KMS-11 (cell line): Measurements from ENCODE around the gene SINHCAF.

ENCODE experiments used
- H2AFZ ChIP-seq: fragments of 200-600 bp; sonication (generic); 2 replicates; pipeline ENCODE4 v1.6.1; 2016; ENCODE audit warnings: antibody characterized with exemption, mixed run types, low read depth
- H3K27ac ChIP-seq: fragments of 200-600 bp; sonication (generic); 2 replicates; pipeline ENCODE4 v1.6.1; 2016; ENCODE audit warnings: mild to moderate bottlenecking, mixed run types
- H3K27me3 ChIP-seq: fragments of 200-600 bp; sonication (generic); 2 replicates; pipeline ENCODE4 v1.6.1; 2017; ENCODE audit warnings: mild to moderate bottlenecking, low read depth, mixed run types, moderate library complexity; ENCODE audit not compliant: insufficient read depth
- H3K36me3 ChIP-seq: fragments of 200-600 bp; sonication (generic); 2 replicates; pipeline ENCODE4 v1.6.1; 2017; ENCODE audit warnings: mild to moderate bottlenecking, mixed run types; ENCODE audit not compliant: insufficient read depth
- H3K4me1 ChIP-seq: fragments of 200-600 bp; sonication (generic); 2 replicates; pipeline ENCODE4 v1.6.1; 2016; ENCODE audit warnings: mild to moderate bottlenecking, low read depth, mixed run types; ENCODE audit not compliant: poor library complexity, severe bottlenecking
- H3K4me2 ChIP-seq: fragments of 200-600 bp; sonication (generic); 2 replicates; pipeline ENCODE4 v1.7.0; 2016; ENCODE audit warnings: mild to moderate bottlenecking, mixed run types
- H3K4me3 ChIP-seq: fragments of 200-600 bp; sonication (generic); IDR thresholded peaks from 2 replicates; pipeline ENCODE4 v1.6.1; 2017; ENCODE audit warnings: low read depth, low read length, mixed read lengths; ENCODE audit not compliant: insufficient read depth
- H3K79me2 ChIP-seq: fragments of 200-600 bp; sonication (generic); 2 replicates; pipeline ENCODE4 v1.6.1; 2016; ENCODE audit warnings: low read depth, mixed run types; ENCODE audit not compliant: insufficient read depth
- H3K9ac ChIP-seq: fragments of 200-600 bp; sonication (generic); 2 replicates; pipeline ENCODE4 v1.6.1; 2016; ENCODE audit warnings: mild to moderate bottlenecking, mixed run types
- H4K20me1 ChIP-seq: fragments of 200-600 bp; sonication (generic); 2 replicates; pipeline ENCODE4 v1.6.1; 2016; ENCODE audit warnings: mild to moderate bottlenecking, mixed run types; ENCODE audit not compliant: insufficient read depth
- TF ChIP-seq, protein P1 (sequence below): fragments of 200-600 bp; sonication (generic); conservative IDR thresholded peaks from 2 replicates; pipeline ENCODE4 v1.6.1; 2017; ENCODE audit warnings: low read depth, mild to moderate bottlenecking, antibody characterized with exemption, low read length, moderate library complexity, mixed read lengths

The SINHCAF gene

DNA sequence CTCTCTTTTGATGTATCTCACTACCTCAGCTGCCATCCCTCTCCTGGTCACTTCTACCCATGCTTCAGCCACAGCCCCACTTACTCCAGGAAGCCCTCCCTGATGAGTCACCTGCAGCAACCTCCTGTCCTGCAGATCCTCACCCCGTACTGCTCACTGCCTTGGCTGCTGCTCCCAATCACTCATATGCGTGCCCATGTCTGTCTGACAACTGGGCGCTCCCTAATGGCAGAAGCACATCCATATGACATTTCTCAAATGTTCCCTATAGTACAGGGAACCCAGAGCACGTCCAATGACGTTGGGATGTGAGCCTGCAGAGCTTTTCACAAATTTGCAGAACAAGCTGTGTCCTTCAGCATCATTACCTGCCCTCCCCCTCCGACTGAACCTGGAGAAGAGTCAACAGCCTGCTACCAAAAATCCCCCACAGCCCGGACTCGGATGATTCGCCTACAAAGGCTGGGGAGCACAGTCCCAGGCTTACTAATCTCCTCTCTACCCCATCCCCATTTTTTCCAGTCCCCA, 90.0 kb downstream of the SINHCAF start:
- H3K9ac ChIP-seq: no peak overlapping the region
- H3K79me2 ChIP-seq: no peaks in the 10 kb centered on the region
- TF ChIP-seq, protein P1, sequence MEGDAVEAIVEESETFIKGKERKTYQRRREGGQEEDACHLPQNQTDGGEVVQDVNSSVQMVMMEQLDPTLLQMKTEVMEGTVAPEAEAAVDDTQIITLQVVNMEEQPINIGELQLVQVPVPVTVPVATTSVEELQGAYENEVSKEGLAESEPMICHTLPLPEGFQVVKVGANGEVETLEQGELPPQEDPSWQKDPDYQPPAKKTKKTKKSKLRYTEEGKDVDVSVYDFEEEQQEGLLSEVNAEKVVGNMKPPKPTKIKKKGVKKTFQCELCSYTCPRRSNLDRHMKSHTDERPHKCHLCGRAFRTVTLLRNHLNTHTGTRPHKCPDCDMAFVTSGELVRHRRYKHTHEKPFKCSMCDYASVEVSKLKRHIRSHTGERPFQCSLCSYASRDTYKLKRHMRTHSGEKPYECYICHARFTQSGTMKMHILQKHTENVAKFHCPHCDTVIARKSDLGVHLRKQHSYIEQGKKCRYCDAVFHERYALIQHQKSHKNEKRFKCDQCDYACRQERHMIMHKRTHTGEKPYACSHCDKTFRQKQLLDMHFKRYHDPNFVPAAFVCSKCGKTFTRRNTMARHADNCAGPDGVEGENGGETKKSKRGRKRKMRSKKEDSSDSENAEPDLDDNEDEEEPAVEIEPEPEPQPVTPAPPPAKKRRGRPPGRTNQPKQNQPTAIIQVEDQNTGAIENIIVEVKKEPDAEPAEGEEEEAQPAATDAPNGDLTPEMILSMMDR: no peak
- no peak overlapping the region for H3K27ac ChIP-seq
- no peaks in the 10 kb centered on the region for H3K36me3 ChIP-seq
- no peak overlapping the region for H3K4me3 ChIP-seq
- H3K4me1 ChIP-seq: peaks cover 14% of the 10 kb centered on the region
- no peak overlapping the region for H3K4me2 ChIP-seq
- H4K20me1 ChIP-seq: no peaks in the 10 kb centered on the region
- no peaks in the 10 kb centered on the region for H3K27me3 ChIP-seq
- H2AFZ ChIP-seq: no peak overlapping the region

- Histone ChIP-seq H3K27ac (no peak overlapping the region), H3K4me3 (no peak overlapping the region), H3K4me1 (peaks cover 14% of the 10 kb centered on the region), H3K9ac (no peak overlapping the region), H3K27me3 (no peaks in the 10 kb centered on the region), H3K4me2 (no peak overlapping the region), H2AFZ (no peak overlapping the region), H3K36me3 (no peaks in the 10 kb centered on the region), H3K79me2 (no peaks in the 10 kb centered on the region), H4K20me1 (no peaks in the 10 kb centered on the region)
- TF ChIP-seq, protein P1: peak; percentile 25; the same call in 1 of the 2 replicates
These were observed 90.7 kb downstream of the SINHCAF start for GRCh38 chr12:31234955-31235867.

GRCh38 chr12:31234053-31234840, 91.7 kb downstream of the SINHCAF start:
- no peak overlapping the region for H3K4me3 ChIP-seq
- H3K4me2 ChIP-seq: no peak overlapping the region
- no peaks in the 10 kb centered on the region for H3K79me2 ChIP-seq
- no peak overlapping the region for H3K27ac ChIP-seq
- H2AFZ ChIP-seq: no peak overlapping the region
- H3K36me3 ChIP-seq: no peaks in the 10 kb centered on the region
- no peaks in the 10 kb centered on the region for H3K27me3 ChIP-seq
- TF ChIP-seq, protein P1: no peak
- peaks cover 14% of the 10 kb centered on the region for H3K4me1 ChIP-seq
- H3K9ac ChIP-seq: no peak overlapping the region
- no peaks in the 10 kb centered on the region for H4K20me1 ChIP-seq

DNA sequence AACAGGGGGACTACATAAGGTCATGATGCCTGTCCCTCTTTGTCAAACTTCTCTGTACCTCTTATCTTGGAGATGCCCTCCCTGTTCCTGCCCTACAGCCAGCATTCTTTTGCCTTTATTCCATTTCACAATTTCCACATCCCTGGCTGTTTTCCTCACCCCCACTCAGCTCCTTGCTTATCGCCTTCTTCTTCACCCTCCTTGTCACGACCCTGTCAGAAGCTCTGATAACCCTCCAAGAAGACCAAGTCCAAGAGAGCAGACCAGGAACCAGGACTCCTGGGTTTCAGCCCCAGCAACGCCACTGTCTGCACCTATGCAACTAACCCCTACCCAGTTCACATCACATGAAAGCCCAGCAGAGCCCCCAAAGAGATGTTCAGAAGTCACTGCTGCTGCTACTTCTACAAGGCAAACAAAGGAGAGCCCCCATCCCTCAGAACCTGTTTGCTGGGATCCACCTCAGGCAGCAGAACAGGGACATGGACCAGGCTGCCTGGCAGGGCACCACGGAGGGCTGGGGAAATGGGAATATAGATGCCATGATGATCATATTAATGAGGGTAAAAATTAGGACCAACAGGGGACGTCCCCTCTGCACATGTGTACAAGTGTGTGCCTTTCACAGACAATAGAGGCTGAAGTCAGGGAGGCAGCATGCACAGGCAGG, 92.8 kb downstream of the SINHCAF start:
- Histone ChIP-seq H2AFZ (no peak overlapping the region), H3K36me3 (no peaks in the 10 kb centered on the region), H3K27ac (no peak overlapping the region), H3K79me2 (no peaks in the 10 kb centered on the region), H3K4me3 (no peak overlapping the region), H3K27me3 (no peaks in the 10 kb centered on the region), H3K9ac (no peak overlapping the region), H4K20me1 (no peaks in the 10 kb centered on the region), H3K4me2 (no peak overlapping the region), H3K4me1 (peaks cover 5% of the 10 kb centered on the region)
- TF ChIP-seq, protein P1: no peak
